NCI-H128 (cell line): ENCODE results near the gene CDT1.

Experiments used
- DNase-seq: peaks from one replicate; lab custom pipeline; 2025; ENCODE audit not compliant: unreplicated experiment; lab: John Stamatoyannopoulos, UW

CDT1 gene

DNA sequence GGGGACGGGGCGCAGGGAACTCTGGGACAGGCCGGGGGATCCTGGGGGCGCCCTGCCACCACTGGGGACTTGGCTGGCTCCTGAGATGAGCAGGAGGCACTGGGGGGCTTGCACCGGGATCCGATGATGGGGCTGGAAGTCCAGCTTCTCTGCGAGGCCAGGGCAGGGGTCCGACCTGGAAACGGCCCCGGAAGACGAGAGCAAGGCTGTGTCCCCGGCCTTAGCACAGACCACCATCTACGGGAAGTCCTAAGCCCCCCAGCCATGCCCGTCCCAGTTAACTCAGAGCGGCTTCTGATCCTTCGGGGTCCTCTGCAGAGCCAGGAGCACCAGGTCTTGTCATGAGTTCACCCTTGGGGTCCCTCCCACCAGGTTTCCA, 573 bp downstream of the CDT1 start:
- DNase-seq: no peak

DNA sequence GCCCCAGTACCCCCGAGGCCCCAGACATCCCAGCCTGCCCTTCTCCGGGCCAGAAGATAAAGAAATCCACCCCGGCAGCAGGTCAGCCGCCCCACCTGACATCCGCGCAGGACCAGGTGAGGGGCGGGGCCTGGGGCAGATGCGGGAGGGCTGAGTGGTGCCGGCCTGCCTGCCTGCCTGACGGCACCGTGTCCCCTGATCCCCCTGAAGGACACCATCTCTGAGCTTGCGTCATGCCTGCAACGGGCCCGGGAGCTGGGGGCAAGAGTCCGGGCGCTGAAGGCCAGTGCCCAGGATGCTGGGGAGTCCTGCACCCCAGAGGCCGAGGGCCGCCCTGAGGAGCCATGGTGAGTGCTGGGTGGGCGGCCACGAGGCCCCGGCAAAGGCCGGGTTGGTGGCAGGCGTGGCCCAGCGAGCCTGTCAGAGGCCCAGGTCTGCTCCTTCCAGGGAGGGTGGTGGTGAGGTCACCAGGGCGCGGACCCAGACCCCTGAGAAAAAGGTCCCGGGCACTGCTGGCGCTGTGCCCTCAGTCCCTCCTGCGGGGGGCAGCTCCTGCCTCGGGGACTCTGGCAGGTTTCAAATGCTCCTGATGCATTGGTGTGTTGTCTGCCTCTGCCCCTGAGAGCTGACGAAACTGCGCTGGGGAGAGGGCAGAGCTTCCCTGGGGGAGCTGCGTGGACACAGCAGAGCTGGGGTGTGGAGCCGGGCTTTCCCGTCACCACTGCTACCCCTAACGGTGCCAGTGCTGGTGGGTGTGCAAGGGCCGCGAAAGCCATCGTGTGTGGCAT, 1.2 kb downstream of the CDT1 start:
- no peak for DNase-seq

DNA sequence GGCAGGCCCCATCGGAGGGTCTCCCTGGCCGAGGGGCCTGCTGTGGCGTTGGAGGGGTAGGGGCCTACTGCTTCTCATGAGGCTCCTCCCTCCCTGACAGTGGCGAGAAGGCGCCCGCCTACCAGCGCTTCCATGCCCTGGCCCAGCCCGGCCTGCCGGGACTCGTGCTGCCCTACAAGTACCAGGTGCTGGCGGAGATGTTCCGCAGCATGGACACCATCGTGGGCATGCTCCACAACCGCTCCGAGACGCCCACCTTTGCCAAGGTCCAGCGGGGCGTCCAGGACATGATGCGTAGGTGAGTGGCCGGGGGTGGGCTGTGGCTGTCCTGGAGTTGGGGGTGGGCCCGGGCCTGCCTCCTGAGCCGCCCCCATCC, 1.7 kb downstream of the CDT1 start:
- DNase-seq: no peak

DNA sequence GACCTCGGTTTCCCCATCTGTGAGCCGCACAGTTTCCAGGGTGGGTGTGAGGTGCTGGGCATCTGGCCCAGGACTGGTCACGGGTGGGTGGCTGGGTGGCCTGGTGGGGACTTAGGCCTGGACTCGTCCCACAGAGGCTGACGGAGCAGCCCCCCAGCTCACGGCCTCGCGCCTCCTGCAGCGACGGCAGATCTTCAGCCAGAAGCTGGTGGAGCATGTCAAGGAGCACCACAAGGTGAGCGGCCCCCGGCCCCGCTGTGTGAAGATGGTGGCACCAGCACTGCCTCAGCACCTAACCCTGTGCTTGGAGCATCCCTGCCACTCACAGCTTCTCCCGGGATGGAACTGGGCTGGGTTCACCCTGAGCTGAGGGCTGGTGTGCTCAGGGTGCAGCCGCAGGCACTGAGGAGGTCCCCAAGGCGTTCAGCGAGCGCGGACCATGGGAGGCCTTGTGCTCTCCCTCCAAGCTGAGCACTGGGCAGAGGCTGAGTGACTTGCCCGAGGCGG, 2.4 kb downstream of the CDT1 start:
- DNase-seq: no peak

DNA sequence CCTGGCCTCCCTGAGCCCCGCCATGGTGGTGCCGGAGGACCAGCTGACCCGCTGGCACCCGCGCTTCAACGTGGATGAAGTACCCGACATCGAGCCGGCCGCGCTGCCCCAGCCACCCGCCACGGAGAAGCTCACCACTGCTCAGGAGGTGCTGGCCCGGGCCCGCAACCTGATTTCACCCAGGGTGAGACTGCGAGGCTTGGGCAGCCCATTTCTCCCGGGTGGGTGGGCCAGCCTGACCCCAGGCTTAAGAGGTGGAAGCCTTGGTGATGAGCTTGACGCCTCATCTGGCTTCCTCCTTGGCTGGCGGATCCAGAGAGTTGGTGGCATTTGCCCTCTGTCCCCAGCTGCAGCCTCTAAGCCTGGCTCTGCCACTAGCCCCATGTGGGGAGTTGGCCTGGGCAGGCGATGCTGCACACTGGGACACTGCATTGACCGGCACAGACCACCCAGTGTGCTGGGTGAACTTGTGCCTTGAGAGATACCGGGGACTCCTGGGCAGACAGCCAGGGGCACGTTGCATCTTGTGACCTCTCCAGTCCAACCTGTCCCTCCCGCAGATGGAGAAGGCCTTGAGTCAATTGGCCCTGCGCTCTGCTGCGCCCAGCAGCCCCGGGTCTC, 3.0 kb downstream of the CDT1 start:
- no peak for DNase-seq

DNA sequence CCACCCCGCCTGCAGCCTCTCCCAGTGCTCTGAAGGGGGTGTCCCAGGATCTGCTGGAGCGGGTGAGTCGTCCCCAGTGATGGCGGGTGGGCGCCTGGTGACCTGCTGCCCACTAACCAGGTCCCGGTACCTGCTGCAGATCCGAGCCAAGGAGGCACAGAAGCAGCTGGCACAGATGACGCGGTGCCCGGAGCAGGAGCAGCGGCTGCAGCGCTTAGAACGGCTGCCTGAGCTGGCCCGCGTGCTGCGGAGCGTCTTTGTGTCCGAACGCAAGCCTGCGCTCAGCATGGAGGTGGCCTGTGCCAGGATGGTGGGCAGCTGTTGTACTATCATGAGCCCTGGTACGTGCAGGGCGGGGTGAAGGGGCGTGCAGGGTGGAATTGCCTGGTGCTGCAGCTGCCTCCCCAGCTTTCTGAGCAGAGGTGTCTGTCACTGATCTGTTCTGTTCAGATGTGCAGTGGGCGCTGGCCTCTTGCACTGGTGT, 3.6 kb downstream of the CDT1 start:
- DNase-seq: no peak

DNA sequence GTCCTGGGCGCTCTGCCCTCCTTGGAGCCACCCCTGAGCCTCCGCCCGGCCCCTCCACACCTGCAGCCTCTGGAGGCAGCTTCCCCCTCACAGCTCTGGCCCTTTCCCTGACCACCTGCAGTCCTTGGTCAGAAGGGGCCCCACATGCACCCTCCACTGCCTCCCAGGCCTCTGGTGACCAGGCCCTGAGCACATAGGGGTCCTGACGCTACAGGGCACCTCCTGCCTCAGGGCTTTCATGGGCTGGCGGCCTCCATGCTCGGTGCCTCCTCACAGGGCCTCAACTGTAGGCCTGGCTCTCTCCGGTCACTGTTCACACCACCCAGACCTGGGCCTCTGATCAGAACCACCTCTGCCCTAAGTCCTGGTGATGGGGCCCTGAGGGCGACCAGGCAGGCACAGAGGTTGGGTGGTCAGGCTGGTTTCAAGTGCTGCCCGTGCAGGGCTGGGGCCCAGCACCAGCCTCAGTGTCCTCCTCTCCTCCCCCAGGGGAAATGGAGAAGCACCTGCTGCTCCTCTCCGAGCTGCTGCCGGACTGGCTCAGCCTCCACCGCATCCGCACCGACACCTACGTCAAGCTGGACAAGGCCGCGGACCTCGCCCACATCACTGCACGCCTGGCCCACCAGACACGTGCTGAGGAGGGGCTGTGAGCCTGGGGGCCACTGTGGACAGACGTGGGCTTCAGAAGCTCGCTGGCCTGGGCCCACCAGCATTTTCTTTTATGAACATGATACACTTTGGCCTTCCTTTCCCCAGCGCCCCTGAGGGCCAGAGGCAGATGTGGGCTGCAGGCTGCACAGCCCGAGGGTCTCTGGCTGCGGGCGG, 4.3 kb downstream of the CDT1 start:
- DNase-seq: no peak

DNA sequence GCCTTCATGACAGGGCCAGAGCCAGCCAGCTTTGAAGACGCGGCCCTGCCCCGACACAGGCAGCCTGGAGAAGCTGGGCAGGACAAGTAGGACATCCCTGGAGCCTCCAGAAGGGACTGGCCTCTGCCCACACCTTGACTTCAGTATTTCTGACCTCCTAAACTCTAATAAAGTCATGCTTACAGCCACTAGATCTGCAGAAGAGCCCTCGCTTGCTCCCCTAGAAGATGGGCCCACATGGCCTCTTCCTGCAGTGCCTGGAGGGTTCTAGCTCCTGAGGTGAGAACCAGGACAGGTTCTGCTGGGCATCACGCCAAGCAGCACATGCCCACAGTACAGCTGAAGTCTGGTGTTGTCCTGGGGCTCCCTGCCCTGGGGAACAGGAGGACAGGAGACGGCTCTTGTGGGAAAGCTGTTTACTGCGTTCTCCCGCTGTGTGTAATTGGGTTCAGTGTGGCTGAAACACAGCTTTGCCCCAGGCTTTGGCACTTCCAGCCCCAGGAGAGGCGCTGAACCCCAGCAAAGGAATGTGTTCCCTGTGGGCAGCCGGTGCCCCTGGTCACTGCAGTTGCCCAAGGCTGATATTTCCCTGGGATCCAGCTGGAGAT, 5.6 kb downstream of the CDT1 start:
- DNase-seq: no peak

DNA sequence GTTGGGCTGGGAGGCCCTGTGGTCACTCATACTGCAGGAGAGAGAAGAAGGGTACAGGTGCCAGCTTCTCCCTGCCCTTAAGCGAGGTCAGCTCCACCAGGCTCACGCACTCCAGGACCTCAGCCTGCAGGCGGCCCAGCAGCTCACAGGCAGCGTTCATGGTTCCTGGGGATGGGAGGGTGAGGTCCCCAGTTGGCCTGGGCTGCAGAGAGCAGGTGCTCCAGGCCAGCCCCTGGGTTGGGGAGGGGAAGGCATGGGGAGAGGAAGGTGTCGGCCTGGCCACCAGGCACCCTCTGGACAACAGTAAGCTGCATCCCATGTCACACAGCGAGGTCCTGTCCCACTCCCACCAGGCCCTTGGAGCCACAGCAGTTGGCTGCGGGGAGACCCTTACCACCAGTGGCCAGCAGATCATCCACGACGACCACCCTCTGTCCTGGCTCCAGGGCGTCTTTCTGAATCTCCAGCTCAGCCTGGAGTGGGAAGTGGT, 6.1 kb downstream of the CDT1 start:
- no peak for DNase-seq

DNA sequence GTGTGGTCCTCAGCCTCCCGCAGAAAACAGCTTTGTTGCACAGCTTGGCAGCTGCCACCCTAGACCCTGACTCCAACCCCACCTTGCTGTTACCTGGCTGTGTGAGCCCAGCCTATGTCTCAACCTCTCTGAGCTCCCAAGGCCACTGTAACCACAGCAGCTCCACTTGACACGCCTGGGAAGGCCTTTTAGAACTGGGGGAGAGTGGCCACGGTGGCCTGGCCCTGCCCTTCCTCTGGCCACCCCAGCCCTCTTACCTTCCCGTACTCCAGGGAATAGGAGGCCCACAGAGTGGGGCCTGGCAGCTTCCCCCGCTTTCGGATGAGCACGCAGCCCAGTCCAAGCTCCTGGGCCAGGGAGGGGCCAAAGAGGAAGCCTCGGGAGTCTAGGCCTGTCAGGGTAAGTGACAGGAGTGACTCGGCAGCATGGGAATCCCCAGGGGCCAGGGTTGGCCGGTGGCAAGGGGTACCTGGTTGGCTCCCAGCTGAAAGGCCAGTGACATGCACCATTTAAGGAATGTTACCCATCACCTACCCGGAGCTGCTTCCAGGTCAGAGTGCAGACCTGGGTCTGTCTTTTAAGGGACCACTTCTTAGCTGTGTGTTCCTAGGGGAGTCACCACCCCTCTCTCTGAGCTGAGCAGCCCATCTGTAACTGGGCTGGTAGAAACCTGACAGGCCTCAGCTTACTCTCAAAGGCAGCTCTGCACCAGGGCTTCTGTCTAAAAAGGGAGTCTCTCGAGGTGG, 6.8 kb downstream of the CDT1 start:
- no peak for DNase-seq

DNA sequence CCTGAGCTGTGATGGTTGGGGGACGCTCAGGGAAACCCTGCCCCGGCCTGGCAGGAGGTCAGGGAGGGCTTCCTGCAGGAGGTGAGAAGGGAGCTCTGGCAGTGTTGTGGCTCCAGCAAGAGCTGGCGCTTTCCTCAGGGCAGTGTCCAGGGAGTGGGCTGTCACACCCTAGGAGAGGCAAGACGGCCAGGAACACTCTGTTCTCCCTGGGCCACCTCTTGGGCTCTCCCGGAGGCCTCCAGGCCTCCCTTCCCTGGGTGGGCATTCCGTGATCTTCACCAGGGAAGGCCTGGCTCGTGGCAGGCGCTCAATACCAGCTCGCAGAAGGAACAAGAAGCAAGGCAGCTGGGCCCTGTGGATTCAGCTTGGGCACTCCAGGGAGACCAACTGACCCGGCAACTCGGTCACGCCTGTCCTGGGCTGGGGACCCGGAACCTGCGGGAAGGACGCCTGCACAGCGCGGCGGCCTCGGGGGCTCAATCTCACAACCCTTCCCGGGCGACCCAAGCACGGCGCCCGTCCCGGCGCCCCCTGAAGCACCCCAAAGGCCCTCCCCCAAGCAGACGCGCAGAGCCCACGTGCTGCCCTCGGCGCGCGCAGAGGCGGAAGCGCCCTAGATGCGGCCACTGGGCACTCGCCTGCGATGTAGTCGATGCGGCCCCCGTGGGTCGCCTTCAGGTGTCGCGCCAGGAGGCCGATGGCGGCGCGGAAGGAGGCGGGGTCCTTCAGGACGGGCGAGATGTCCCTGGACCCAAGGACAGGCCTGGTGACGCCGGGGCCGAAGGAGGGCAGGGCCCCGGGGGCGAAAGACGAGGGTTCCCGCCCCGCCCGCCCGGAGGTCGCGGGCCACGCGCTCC, 7.6 kb downstream of the CDT1 start:
- no peak for DNase-seq

DNA sequence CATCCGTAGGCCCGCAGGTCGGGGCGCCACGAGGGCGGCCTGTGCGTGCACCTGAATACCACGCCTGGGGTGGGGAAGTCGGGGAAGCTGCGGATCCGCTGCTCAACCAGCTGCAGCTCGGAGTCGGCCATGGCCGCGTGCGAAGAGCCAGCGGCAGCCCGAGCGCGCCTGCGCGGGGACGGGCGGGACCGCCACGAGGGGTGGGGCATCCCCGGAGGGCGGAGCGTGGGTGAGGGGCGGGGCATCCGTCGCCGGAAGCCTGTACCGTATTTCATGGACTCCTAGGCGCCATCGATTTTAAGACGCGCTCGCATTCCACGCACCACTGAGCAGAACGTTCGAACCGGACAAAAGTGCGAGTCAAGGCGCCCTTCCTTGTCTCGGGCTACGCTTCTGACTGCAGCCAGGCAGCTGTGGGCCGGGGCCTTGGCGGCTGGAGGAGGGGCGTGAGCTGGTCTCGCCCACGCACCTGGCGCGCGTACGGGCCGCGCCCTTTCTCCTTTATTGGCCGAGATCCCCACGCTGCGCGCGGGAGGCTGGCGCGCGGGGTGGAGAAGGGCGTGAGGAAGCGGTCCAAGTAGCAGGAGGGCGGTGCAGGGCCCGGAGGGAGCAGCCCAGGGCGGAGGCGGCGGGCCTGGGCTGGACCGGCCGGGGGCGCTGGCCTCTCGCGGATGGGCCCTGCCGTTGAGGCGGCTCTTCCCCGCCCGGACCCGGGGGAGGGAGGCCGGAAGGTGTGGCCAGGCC, 8.4 kb downstream of the CDT1 start, which contains the start of gene APRT:
TSS of gene APRT (minus strand) at position 160 of the 744 bp plus-strand sequence. CDS start at position 131, 29 bp downstream.
- peak; percentile 64 for DNase-seq

DNA sequence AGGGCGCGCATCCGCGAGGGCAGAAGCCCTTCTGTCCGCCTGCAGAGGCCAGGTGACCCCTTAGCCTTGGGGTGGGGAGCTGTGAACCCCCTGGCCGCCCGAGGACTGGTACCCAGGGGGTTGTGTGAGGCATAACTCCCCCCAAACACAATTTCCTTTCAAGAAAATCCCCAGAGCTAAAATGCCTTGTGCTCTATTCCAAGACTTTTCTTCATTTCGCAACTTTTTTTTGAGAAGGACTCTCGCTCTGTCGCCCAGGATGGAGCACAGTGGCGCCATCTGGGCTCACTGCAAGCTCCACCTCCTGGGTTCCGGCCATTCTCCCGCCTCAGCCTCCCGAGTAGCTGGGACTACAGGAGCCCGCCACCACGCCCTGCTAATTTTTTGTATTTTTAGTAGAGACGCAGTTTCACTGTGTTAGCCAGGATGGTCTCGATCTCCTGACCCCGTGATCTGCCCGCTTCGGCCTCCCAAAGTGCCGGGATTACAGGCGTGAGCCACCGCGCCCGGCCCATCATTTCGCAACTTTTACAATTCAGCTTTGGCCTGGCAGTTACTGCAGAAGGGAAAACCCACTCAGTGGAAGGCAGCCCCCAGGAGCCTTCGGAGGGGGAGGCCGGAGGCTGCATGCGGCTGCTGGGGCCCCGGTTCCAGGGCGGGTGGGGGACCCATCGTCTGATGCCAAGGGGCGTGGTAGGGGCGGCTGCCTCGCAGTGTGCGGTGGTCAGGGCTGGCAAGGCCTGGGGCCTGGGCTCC, 9.1 kb downstream of the CDT1 start:
- no peak for DNase-seq

DNA sequence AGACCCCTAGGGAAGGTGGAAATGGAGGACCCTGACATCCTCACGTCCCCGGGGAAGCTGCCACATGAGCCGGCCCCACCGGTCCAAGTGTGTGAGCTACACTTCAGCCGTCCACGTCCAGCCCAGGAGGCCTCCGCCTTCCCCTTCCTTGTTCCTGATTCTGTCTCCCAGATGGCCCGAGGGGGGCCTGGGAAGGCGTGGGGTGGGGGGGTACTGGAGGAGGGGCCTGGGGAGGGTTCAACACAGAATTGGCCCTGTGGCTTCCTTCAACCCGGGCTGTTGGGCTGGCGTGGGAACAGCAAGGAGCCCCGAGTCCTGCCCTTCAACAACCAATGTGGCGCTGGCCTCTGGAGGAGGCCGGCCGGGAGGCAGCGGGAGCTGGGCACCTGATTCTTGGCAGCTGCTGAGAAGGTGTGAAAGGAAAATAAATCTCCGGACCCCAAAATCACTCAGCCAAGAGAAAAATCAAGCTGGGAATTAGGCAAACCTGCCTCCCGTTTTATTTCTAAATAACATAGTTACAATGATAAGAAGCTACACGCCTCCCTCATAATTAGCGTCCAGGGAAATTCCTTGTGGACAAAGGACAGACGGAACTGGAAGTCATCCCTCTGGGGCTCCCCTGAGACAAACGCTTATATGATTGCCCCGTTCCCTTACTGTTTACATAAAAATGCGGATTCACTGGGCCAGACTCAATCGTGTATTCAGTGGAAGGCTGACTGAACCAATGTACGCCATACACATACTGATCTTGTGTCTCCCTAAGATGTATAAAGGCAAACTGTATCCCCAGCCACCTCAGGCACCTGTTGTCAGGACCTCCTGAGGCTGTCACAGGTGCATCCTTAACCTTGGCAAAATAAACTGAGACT, 9.9 kb downstream of the CDT1 start:
- no peak for DNase-seq

DNA sequence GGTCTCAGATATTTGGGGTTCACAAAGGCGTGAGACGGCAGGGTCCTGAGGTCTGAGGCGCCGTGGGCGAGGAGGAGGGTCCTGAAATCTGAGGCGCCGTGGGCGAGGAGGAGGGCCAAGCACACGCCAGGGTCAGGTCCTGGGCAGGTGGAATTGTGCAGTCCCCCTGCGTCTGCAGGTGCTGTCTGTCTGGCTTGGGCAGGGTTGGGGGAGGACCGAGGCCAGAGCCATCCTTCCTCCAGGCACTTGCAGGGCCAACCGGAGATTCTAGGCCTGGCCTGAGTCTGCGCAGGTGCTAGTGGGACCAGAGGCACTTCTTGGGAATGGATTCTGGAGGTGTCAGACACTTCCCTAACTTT, 10.5 kb downstream of the CDT1 start:
- DNase-seq: no peak

DNA sequence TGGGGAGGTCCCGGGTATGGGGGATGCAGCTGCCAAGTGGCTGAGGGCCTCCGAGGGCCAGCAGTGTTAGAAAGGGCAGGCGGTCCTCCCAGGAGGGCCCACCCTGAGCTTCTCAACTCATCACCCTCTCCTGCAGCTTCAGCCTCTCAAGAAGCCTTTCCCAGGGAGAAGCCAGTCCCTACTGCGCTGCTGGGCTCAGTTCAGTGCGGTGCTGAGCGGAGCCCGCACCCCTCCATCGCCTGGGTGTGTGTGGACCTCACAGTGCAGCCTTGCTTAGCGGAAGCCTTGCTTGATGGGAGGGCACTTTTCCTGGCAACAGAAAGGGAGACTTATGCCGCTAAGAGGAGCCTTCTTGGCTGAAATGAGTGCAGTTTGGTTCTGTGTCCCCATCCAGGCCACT, 11.6 kb downstream of the CDT1 start:
- no peak for DNase-seq
